DOHH2 (cell line): ENCODE data around the gene TMEM140.

Experiments used
- H3F3A ChIP-seq: fragments of 200-600 bp; sonication (generic), shearing (Covaris generic); 2 replicates; pipeline ENCODE4 v1.6.0; 2016; ENCODE audit warnings: antibody characterized with exemption, mild to moderate bottlenecking; ENCODE audit not compliant: control insufficient read depth, insufficient read depth
- H3K27ac ChIP-seq: fragments of 200-600 bp; sonication (generic); 2 replicates; pipeline ENCODE4 v1.5.1; 2014; ENCODE audit warnings: low read depth, mild to moderate bottlenecking, low read length, moderate library complexity
- H3K27me3 ChIP-seq: fragments of 200-600 bp; sonication (generic); 2 replicates; pipeline ENCODE4 v1.6.1; 2014; ENCODE audit warnings: mild to moderate bottlenecking, low read length, mixed read lengths; ENCODE audit not compliant: control insufficient read depth
- H3K36me3 ChIP-seq: fragments of 200-600 bp; sonication (generic); 2 replicates; pipeline ENCODE4 v1.6.1; 2014; ENCODE audit warnings: mild to moderate bottlenecking, low read length, moderate library complexity, mixed read lengths; ENCODE audit not compliant: control insufficient read depth
- H3K4me1 ChIP-seq: fragments of 200-600 bp; sonication (generic); 2 replicates; pipeline ENCODE4 v1.6.1; 2014; ENCODE audit warnings: mild to moderate bottlenecking, low read length, mixed read lengths; ENCODE audit not compliant: control insufficient read depth
- H3K4me2 ChIP-seq: fragments of 200-600 bp; sonication (generic); 2 replicates; pipeline ENCODE4 v1.6.0; 2014; ENCODE audit warnings: mild to moderate bottlenecking, low read length, moderate library complexity
- H3K4me3 ChIP-seq: fragments of 200-600 bp; sonication (generic); 2 replicates; pipeline ENCODE4 v1.5.1; 2014; ENCODE audit warnings: mild to moderate bottlenecking, low read length, mixed read lengths
- H3K79me2 ChIP-seq: fragments of 200-600 bp; sonication (generic); 2 replicates; pipeline ENCODE4 v1.6.1; 2014; ENCODE audit warnings: mild to moderate bottlenecking, low read length, mixed read lengths; ENCODE audit not compliant: control insufficient read depth
- H3K9me2 ChIP-seq: fragments of 200-600 bp; sonication (generic); replicated peaks from 2 replicates; pipeline ENCODE4 v1.6.1; 2014; ENCODE audit warnings: mild to moderate bottlenecking, low read length, mixed read lengths; ENCODE audit not compliant: control insufficient read depth
- H3K9me3 ChIP-seq: fragments of 200-600 bp; sonication (generic); 2 replicates; pipeline ENCODE4 v1.6.1; 2014; ENCODE audit warnings: antibody characterized with exemption, low read length, mixed read lengths; ENCODE audit not compliant: control insufficient read depth, insufficient read depth
- H4K20me1 ChIP-seq: fragments of 200-600 bp; sonication (generic); 2 replicates; pipeline ENCODE4 v1.6.0; 2014; ENCODE audit warnings: low read depth, mild to moderate bottlenecking, antibody characterized with exemption, low read length, moderate library complexity; ENCODE audit not compliant: control insufficient read depth, insufficient read depth
- EZH2phosphoT487 ChIP-seq: fragments of 200-600 bp; sonication (generic); IDR thresholded peaks from 2 replicates; pipeline ENCODE4 v1.6.1; 2017; ENCODE audit warnings: borderline replicate concordance, mild to moderate bottlenecking, antibody characterized with exemption, low read length, moderate library complexity, mixed read lengths
- TF ChIP-seq, protein P1 (sequence below): fragments of 200-600 bp; sonication (generic); IDR thresholded peaks from one replicate; pipeline ENCODE4 v1.5.1; 2014; ENCODE audit warnings: antibody characterized with exemption, mild to moderate bottlenecking, low read depth, low read length; ENCODE audit not compliant: poor library complexity, severe bottlenecking

TMEM140 gene

DNA sequence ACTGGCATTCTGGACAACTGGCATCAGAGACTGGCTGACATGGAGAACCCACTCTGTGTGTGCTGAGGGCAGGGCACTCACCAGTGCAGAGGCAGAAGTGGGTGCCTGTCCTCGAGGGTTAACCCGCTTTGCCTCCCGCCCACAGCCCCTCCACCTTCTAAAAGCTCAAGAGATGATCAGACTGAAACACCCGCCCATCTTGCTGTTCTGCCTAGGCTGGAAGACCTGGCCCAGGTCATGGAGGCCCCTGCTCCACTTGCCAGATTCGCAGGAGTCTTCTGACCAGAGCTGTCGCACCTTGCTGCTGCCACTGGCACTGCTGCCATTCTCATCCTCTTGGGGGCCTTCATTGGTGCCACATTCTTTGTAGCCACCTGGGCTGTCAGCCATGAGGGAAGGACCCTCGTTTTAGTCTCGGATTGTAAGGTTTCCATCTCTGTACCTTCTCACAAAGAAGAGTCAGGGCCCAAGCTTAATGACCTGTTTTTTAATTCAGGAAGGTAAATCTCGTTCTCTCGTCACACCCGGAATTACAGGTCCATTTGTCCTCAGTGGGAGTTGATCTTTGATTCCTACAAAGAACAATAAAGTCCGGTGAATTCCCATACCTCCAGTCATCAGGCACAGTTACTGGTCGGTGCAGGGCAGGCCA lies 20.7 kb downstream of the TMEM140 start:
- H3K27me3 ChIP-seq, result no peaks in the 10 kb centered on the region
- H3K9me3 ChIP-seq, result no peaks in the 10 kb centered on the region
- no peaks in the 10 kb centered on the region for H3K9me2 ChIP-seq
- peaks cover 22% of the 10 kb centered on the region for H3K4me1 ChIP-seq
- TF ChIP-seq, protein P1, sequence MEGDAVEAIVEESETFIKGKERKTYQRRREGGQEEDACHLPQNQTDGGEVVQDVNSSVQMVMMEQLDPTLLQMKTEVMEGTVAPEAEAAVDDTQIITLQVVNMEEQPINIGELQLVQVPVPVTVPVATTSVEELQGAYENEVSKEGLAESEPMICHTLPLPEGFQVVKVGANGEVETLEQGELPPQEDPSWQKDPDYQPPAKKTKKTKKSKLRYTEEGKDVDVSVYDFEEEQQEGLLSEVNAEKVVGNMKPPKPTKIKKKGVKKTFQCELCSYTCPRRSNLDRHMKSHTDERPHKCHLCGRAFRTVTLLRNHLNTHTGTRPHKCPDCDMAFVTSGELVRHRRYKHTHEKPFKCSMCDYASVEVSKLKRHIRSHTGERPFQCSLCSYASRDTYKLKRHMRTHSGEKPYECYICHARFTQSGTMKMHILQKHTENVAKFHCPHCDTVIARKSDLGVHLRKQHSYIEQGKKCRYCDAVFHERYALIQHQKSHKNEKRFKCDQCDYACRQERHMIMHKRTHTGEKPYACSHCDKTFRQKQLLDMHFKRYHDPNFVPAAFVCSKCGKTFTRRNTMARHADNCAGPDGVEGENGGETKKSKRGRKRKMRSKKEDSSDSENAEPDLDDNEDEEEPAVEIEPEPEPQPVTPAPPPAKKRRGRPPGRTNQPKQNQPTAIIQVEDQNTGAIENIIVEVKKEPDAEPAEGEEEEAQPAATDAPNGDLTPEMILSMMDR, result no peak
- no peak for TF ChIP-seq EZH2phosphoT487
- H3K27ac ChIP-seq, result no peak overlapping the region
- peaks cover 67% of the 10 kb centered on the region for H3K36me3 ChIP-seq
- H3K79me2 ChIP-seq, result peaks cover 60% of the 10 kb centered on the region
- H4K20me1 ChIP-seq, result no peaks in the 10 kb centered on the region
- peaks cover 7% of the 10 kb centered on the region for H3F3A ChIP-seq
- H3K4me3 ChIP-seq, result peak overlapping the region; percentile 88
- H3K4me2 ChIP-seq, result peak overlapping the region; percentile 81

DNA sequence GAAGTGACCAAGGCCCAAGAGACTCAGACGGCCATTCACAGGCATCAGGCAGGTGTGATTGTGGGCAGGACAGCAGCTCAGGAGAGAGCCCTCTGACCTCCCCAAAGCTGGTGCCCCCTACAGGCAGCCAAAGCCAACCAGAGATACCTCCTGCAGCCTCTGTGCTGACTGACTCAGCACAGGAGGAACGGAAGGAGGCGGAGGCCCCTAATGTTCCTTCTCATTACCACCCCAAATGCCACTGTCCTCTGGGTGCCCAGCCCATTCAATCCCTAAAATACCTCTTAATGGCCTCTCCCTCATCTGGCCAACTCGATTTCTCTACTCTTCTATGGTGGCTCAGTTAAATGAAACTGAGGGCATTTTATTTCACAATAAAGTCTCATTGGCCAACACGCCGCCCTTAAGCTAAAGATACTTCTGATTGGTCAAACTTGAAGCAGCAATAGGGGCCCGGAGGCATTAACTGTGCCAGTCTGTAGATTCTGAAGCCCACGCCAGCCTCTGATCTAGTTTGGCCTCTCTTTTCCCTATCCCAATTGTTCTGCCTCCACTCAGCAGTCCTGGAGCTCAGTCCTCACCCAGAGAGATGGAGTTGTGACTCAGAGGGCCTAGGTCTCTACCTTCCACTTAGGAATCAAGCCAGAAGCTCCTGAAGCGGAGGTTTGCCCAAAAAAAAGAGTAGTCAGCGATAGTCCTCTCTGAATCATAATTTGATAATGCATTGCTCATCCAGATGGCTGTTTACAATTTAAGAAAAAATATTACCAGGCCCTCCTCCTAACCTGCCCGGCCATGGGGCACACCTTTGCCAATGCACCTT lies 21.5 kb downstream of the TMEM140 start:
- H3K27me3 ChIP-seq, result no peaks in the 10 kb centered on the region
- peak overlapping the region; percentile 81 for H3K4me2 ChIP-seq
- peak overlapping the region; percentile 86 for H3K27ac ChIP-seq
- no peaks in the 10 kb centered on the region for H3K9me2 ChIP-seq
- H4K20me1 ChIP-seq, result no peaks in the 10 kb centered on the region
- peaks cover 67% of the 10 kb centered on the region for H3K79me2 ChIP-seq
- peaks cover 7% of the 10 kb centered on the region for H3F3A ChIP-seq
- H3K4me1 ChIP-seq, result peaks cover 22% of the 10 kb centered on the region
- no peak for TF ChIP-seq EZH2phosphoT487
- TF ChIP-seq, protein P1, result peak; percentile 91
- H3K9me3 ChIP-seq, result no peaks in the 10 kb centered on the region
- H3K4me3 ChIP-seq, result peak overlapping the region; percentile 88
- peaks cover 60% of the 10 kb centered on the region for H3K36me3 ChIP-seq

DNA sequence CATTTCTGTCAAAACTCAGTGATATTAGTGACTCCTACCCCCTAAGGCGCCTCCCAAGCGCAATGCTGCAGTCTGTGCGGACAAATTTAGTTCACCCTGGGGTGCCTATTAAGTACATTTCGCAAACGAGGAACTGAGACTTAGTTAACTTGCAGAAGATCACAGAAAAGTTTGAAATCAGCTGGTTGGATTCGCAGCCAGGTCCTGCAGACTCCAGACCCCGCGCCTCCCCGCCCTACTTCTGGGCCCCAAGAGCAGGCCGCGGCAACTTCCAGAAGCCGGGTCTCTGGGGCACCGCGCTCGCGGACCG lies 22.0 kb downstream of the TMEM140 start:
- peak overlapping the region; percentile 88 for H3K4me3 ChIP-seq
- no peaks in the 10 kb centered on the region for H3K9me2 ChIP-seq
- peak overlapping the region; percentile 86 for H3K27ac ChIP-seq
- H3K9me3 ChIP-seq, result no peaks in the 10 kb centered on the region
- peaks cover 57% of the 10 kb centered on the region for H3K36me3 ChIP-seq
- H3K27me3 ChIP-seq, result no peaks in the 10 kb centered on the region
- peaks cover 7% of the 10 kb centered on the region for H3F3A ChIP-seq
- H3K79me2 ChIP-seq, result peaks cover 72% of the 10 kb centered on the region
- peak overlapping the region; percentile 81 for H3K4me2 ChIP-seq
- H3K4me1 ChIP-seq, result peaks cover 22% of the 10 kb centered on the region
- no peaks in the 10 kb centered on the region for H4K20me1 ChIP-seq
- TF ChIP-seq, protein P1, result no peak
